ENCODE data around the gene USP49. TPM values are rescaled to one million over a fixed set of nuclear protein-coding genes. Genes with fewer than 3 reads are reported as not detected.

Gene USP49
- total and polyA plus RNA-seq, 2 of the 13 experiments (the other 11 are each of a cell fraction or from before 2014, with no cell fraction given) = 2.9 to 4.3 TPM

- Histone ChIP-seq H3K27me3 (ENCODE audit: control insufficient read depth in 1 of 2, insufficient read depth in 2 of 2, low read length in 2 of 2) (no peaks in the 10 kb centered on the region; a peak in 1 of 5 replicates), H4K20me1 (ENCODE audit: insufficient read depth, low read length) (no peaks in the 10 kb centered on the region), H3K27ac (ENCODE audit: extremely low read length, insufficient read depth, low read length) (no peak overlapping the region), H3K9ac (ENCODE audit: insufficient read depth, low read depth, low read length) (peak overlapping the region; percentile 67), H3K36me3 (replicated peaks in 1 of 2; ENCODE audit: control insufficient read depth in 1 of 2, insufficient read depth in 2 of 2, low read length in 2 of 2) (peaks cover 0 to under 1% of the 10 kb centered on the region in 2 experiments; a peak in 1 of 5 replicates), H3K4me3 (replicated peaks in 1 of 3; ENCODE audit: insufficient read depth in 1 of 3, low read depth in 2 of 3, low read length in 3 of 3) (peak overlapping the region; percentile 79 to 81 (median 79)), H3K4me1 (ENCODE audit: insufficient read depth, low read length) (peaks cover 30% of the 10 kb centered on the region), H2AFZ (ENCODE audit: low read length) (no peak overlapping the region), H3K79me2 (ENCODE audit: insufficient read depth, low read length) (no peaks in the 10 kb centered on the region), H3K9me3 (ENCODE audit: low read length) (no peaks in the 10 kb centered on the region), H3K4me2 (ENCODE audit: low read depth, low read length) (peak overlapping the region; percentile 100)
- no TSS peak for BruUV-seq (replicated peaks)
- intact Hi-C loops (cut with micrococcal nuclease; ENCODE audit: unreplicated experiment) = loop anchor here (1.0 kb wide), 1 partner anchor 26 kb away; no protein-coding TSS in a partner anchor
- in situ Hi-C loops (cut with HindIII; ENCODE audit: extremely low pct_ligation_motif_present, low pct_unique_long_range_greater_than_20kb) = no loop called here
- ChIA-PET POLR2A (interaction anchor here (0.6 to 3.1 kb wide), 8 partner anchors 17 to 852 kb away, joined by 3 to 30 read pairs (median 4); partner anchors contain the start of genes BYSL, CCND3, MED20 and TAF8), CTCF (ENCODE audit: low intra/inter-chr PET ratio, low total read pairs) (no interaction called here)
- no peak for DNase-seq (ENCODE audit: low spot score)
- FAIRE-seq = no peak
- WGBS (ENCODE audit: low lambda C conversion rate) = 5% methylated on average over 51 of the region's 56 CpGs
- ATAC-seq = peak; percentile 70
- TF ChIP-seq, protein P1, sequence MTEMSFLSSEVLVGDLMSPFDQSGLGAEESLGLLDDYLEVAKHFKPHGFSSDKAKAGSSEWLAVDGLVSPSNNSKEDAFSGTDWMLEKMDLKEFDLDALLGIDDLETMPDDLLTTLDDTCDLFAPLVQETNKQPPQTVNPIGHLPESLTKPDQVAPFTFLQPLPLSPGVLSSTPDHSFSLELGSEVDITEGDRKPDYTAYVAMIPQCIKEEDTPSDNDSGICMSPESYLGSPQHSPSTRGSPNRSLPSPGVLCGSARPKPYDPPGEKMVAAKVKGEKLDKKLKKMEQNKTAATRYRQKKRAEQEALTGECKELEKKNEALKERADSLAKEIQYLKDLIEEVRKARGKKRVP (CRISPR knock-in tag; IDR thresholded peaks at IDR 0.05) = 0 out of 4 replicates have a peak, but pooled peaks of 1 of the 2 experiments have one; percentile 24
- TF ChIP-seq ZBTB38 (CRISPR knock-in tag; IDR thresholded peaks at IDR 0.05) (0 out of 2 replicates have a peak, but pooled peaks have one; percentile 15), ZNF598 (CRISPR knock-in tag; IDR thresholded peaks at IDR 0.05; ENCODE audit: borderline replicate concordance) (no peak), YEATS4 (CRISPR knock-in tag; IDR thresholded peaks at IDR 0.05; ENCODE audit: borderline replicate concordance) (0 out of 2 replicates have a peak, but pooled peaks have one; percentile 14), HDAC2 (CRISPR knock-in tag; IDR thresholded peaks at IDR 0.05) (0 out of 2 replicates have a peak, but pooled peaks have one; percentile 21), SAP130 (CRISPR knock-in tag; IDR thresholded peaks at IDR 0.05; ENCODE audit: low read depth) (peak; percentile 54), IRF9 (CRISPR knock-in tag; IDR thresholded peaks at IDR 0.05; ENCODE audit: borderline replicate concordance) (no peak), PCBP2 (optimal IDR thresholded peaks at IDR 0.05; ENCODE audit: low read depth, low read length, poor library complexity, severe bottlenecking) (peak; percentile 94), ZNF574 (CRISPR knock-in tag; IDR thresholded peaks at IDR 0.05) (peak; percentile 37; the same call in 1 of the 2 replicates), AGO1 (IDR thresholded peaks at IDR 0.05; ENCODE audit: low read depth, low read length, poor library complexity, severe bottlenecking) (no peak), SRY (CRISPR knock-in tag; IDR thresholded peaks at IDR 0.05) (peak; percentile 13; the same call in 1 of the 2 replicates)
- TF ChIP-seq, protein P2, sequence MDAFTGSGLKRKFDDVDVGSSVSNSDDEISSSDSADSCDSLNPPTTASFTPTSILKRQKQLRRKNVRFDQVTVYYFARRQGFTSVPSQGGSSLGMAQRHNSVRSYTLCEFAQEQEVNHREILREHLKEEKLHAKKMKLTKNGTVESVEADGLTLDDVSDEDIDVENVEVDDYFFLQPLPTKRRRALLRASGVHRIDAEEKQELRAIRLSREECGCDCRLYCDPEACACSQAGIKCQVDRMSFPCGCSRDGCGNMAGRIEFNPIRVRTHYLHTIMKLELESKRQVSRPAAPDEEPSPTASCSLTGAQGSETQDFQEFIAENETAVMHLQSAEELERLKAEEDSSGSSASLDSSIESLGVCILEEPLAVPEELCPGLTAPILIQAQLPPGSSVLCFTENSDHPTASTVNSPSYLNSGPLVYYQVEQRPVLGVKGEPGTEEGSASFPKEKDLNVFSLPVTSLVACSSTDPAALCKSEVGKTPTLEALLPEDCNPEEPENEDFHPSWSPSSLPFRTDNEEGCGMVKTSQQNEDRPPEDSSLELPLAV (CRISPR knock-in tag; conservative IDR thresholded peaks at IDR 0.05; ENCODE audit: low read depth) = no peak
- TF ChIP-seq, protein P3, sequence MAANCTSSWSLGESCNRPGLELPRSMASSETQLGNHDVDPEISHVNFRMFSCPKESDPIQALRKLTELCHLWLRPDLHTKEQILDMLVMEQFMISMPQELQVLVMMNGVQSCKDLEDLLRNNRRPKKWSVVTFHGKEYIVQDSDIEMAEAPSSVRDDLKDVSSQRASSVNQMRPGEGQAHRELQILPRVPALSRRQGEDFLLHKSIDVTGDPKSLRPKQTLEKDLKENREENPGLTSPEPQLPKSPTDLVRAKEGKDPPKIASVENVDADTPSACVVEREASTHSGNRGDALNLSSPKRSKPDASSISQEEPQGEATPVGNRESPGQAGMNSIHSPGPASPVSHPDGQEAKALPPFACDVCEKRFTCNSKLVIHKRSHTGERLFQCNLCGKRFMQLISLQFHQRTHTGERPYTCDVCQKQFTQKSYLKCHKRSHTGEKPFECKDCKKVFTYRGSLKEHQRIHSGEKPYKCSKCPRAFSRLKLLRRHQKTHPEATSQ (CRISPR knock-in tag; IDR thresholded peaks at IDR 0.05; ENCODE audit: borderline replicate concordance) = no peak
These were observed 542 bp downstream of the USP49 start for GRCh38 chr6:41894366-41895299.
